HepG2 (cell line): ENCODE results near the gene TMC8. TPM values are rescaled to one million over a fixed set of nuclear protein-coding genes. Genes with fewer than 3 reads are reported as not detected.

Source experiments
- FOXP4 ChIP-seq: sonication (generic); formaldehyde crosslinking; IDR thresholded peaks from 2 replicates; pipeline ENCODE4 v1.4.0; 2020; ENCODE audit warnings: missing genetic modification reagents
- HES4 ChIP-seq: sonication (generic); formaldehyde crosslinking; IDR thresholded peaks from 2 replicates; pipeline ENCODE4 v1.9.0; 2021; ENCODE audit warnings: mild to moderate bottlenecking, missing genetic modification reagents, borderline replicate concordance
- HIVEP1 ChIP-seq: sonication (generic); formaldehyde crosslinking; IDR thresholded peaks from 2 replicates; pipeline ENCODE4 v1.4.0; 2020; ENCODE audit warnings: mild to moderate bottlenecking, missing genetic modification reagents
- HMGXB4 ChIP-seq, 2 experiments: sonication (generic) in 1 of 2; formaldehyde crosslinking in 1 of 2; IDR thresholded peaks; 2 replicates each; pipeline versions ENCODE4 v1.4.0 to v1.6.1; 2018 to 2020; ENCODE audit warnings: missing genetic modification reagents in 2 of 2, borderline replicate concordance in 1 of 2, low read depth in 1 of 2, mild to moderate bottlenecking in 1 of 2, missing biosample characterization in 1 of 2
- HNRNPLL ChIP-seq: fragments of 200-400 bp; formaldehyde crosslinking; IDR thresholded peaks from 2 replicates; pipeline ENCODE4 v1.6.1; 2017; ENCODE audit warnings: mild to moderate bottlenecking, low read depth, low read length; ENCODE audit not compliant: poor library complexity, severe bottlenecking
- JUND ChIP-seq: sonication (generic); formaldehyde crosslinking; IDR thresholded peaks from 2 replicates; pipeline ENCODE4 v1.8.0; 2022; ENCODE audit warnings: mild to moderate bottlenecking, missing genetic modification reagents
- MTA1 ChIP-seq: sonication (generic); formaldehyde crosslinking; IDR thresholded peaks from 2 replicates; pipeline ENCODE4 v1.4.0; 2020; ENCODE audit warnings: missing genetic modification reagents, mild to moderate bottlenecking, borderline replicate concordance
- NR3C1 ChIP-seq: sonication (generic); formaldehyde crosslinking; IDR thresholded peaks from 2 replicates; pipeline ENCODE4 v1.4.0; 2020; ENCODE audit warnings: missing genetic modification reagents
- PCBP1 ChIP-seq: fragments of 200-400 bp; formaldehyde crosslinking; IDR thresholded peaks from 2 replicates; pipeline ENCODE4 v1.6.1; 2017; ENCODE audit warnings: mild to moderate bottlenecking, low read depth, low read length, borderline replicate concordance
- PHF8 ChIP-seq: sonication (generic); formaldehyde crosslinking; IDR thresholded peaks from 2 replicates; pipeline ENCODE4 v1.5.0; 2020; ENCODE audit warnings: missing genetic modification reagents
- SUZ12 ChIP-seq: fragments of 150-350 bp; IDR thresholded peaks from 2 replicates; pipeline ENCODE4 v1.6.1; 2014; ENCODE audit warnings: low read depth, low read length
- TARDBP ChIP-seq: sonication (generic); formaldehyde crosslinking; IDR thresholded peaks from 2 replicates; pipeline ENCODE4 v1.8.0; 2022; ENCODE audit warnings: mild to moderate bottlenecking, missing genetic modification reagents
- TFDP2 ChIP-seq: sonication (generic); formaldehyde crosslinking; IDR thresholded peaks from 2 replicates; pipeline ENCODE4 v1.4.0; 2020; ENCODE audit warnings: missing genetic modification reagents
- ZBTB37 ChIP-seq: sonication (generic); formaldehyde crosslinking; IDR thresholded peaks from 2 replicates; pipeline ENCODE4 v1.4.0; 2020; ENCODE audit warnings: mild to moderate bottlenecking, missing genetic modification reagents
- ZBTB42 ChIP-seq: sonication (generic); formaldehyde crosslinking; IDR thresholded peaks from 2 replicates; pipeline ENCODE4 v1.5.0; 2020; ENCODE audit warnings: mild to moderate bottlenecking, missing genetic modification reagents
- ZNF44 ChIP-seq: sonication (generic); formaldehyde crosslinking; IDR thresholded peaks from 2 replicates; pipeline ENCODE4 v1.5.1; 2020; ENCODE audit warnings: mild to moderate bottlenecking, missing genetic modification reagents
- ZNF484 ChIP-seq: sonication (generic); formaldehyde crosslinking; IDR thresholded peaks from 2 replicates; pipeline ENCODE4 v1.5.1; 2020; ENCODE audit warnings: mild to moderate bottlenecking, low read depth, missing genetic modification reagents, borderline replicate concordance
- ZNF510 ChIP-seq: sonication (generic); formaldehyde crosslinking; IDR thresholded peaks from 2 replicates; pipeline ENCODE4 v1.4.0; 2020; ENCODE audit warnings: low read depth, mild to moderate bottlenecking, missing genetic modification reagents
- ZNF607 ChIP-seq: sonication (generic); formaldehyde crosslinking; IDR thresholded peaks from 2 replicates; pipeline ENCODE4 v1.5.1; 2020; ENCODE audit warnings: missing genetic modification reagents, mild to moderate bottlenecking, borderline replicate concordance
- ZNF7 ChIP-seq: IDR thresholded peaks from 2 replicates; pipeline ENCODE4 v1.6.1; 2016; ENCODE audit warnings: missing biosample characterization, missing genetic modification reagents
- ZSCAN25 ChIP-seq: sonication (generic); formaldehyde crosslinking; IDR thresholded peaks from 2 replicates; pipeline ENCODE4 v1.8.0; 2022; ENCODE audit warnings: mild to moderate bottlenecking, missing genetic modification reagents
- polyA plus RNA-seq, 8 experiments: library from polyadenylated mRNA; depleted of rRNA in 3 of 8; stranded (reverse) in 7 of 8; unstranded in 1 of 8; fragments of >200 nt; fragmentation: Illumina TruSeq in 4 of 8; extraction: Trizol in 4 of 8; gene quantifications; 2 replicates each; pipeline versions ENCODE4 v1.2.1 to v1.2.3, GENCODE V29; 2011 to 2016; ENCODE audit warnings: low read depth in 4 of 8, missing spikeins in 1 of 8, mixed read lengths in 1 of 8; ENCODE audit not compliant: insufficient read depth in 1 of 8
- total RNA-seq, 5 experiments: library from RNA; depleted of rRNA; stranded (reverse); fragments of >200 nt; fragmentation: Illumina TruSeq; extraction: Trizol; gene quantifications; 2 replicates each; pipeline ENCODE4 v1.2.3, GENCODE V29; 2016; ENCODE audit warnings: low read depth in 1 of 5

TMC8 gene
- total and polyA plus RNA-seq, 2 of the 13 experiments (the other 11 are each of a cell fraction or from before 2014, with no cell fraction given), result 0.53 to 7.8 TPM

GRCh38 chr17:78133971-78134898, 3.7 kb downstream of the TMC8 start (continued):
- TF ChIP-seq PCBP1 (0 out of 2 replicates have a peak, but pooled peaks have one; percentile 72), ZNF7 (CRISPR knock-in tag) (no peak), PHF8 (CRISPR knock-in tag) (no peak; the same call in 1 of the 2 replicates), HMGXB4 (CRISPR knock-in tag; IDR thresholded peaks at IDR 0.05; ENCODE audit: borderline replicate concordance in 1 of 2, low read depth in 1 of 2) (peak; percentile 82 to 84; a peak in 3 of 4 replicates), JUND (CRISPR knock-in tag) (no peak), MTA1 (CRISPR knock-in tag) (peak; percentile 34; the same call in 1 of the 2 replicates), HES4 (CRISPR knock-in tag) (no peak), HNRNPLL (peak; percentile 37), ZNF607 (CRISPR knock-in tag) (peak; percentile 72; the same call in 1 of the 2 replicates), ZNF44 (CRISPR knock-in tag) (no peak), SUZ12 (no peak), FOXP4 (CRISPR knock-in tag) (peak; percentile 61), HIVEP1 (CRISPR knock-in tag) (peak; percentile 23; the same call in 1 of the 2 replicates), ZNF484 (CRISPR knock-in tag) (no peak), ZBTB42 (CRISPR knock-in tag) (no peak), TARDBP (CRISPR knock-in tag) (no peak), ZNF510 (CRISPR knock-in tag) (no peak), ZSCAN25 (CRISPR knock-in tag) (no peak; the same call in 1 of the 2 replicates), NR3C1 (CRISPR knock-in tag) (no peak), ZBTB37 (CRISPR knock-in tag) (no peak), TFDP2 (CRISPR knock-in tag) (0 out of 2 replicates have a peak, but pooled peaks have one; percentile 32)
